GM20000 (cell line): ENCODE measurements around the gene MSS51.

Experiments
- DNase-seq: peaks from one replicate; pipeline ENCODE4 v3.0.0; 2012; ENCODE audit warnings: low spot score
- CTCF ChIP-seq: IDR thresholded peaks from 2 replicates; pipeline ENCODE4 v1.5.1; 2012; ENCODE audit warnings: mild to moderate bottlenecking, control low read depth; ENCODE audit errors: extremely low read depth, missing control alignments

Gene MSS51

GRCh38 chr10:73414230-73414945 lies 19.0 kb downstream of the MSS51 start:
- no peak for DNase-seq
- no peak for TF ChIP-seq CTCF

- peak; percentile 97 for DNase-seq
- no peak for TF ChIP-seq CTCF
Observed at GRCh38 chr10:73413528-73414229, 19.7 kb downstream of the MSS51 start, which contains the start of gene ANXA7. TSS of gene ANXA7 (minus strand) at chr10:73414058. CDS start at chr10:73400856, 13,202 bp downstream.

- TF ChIP-seq CTCF, result no peak
- peak; percentile 64 for DNase-seq
Observed at GRCh38 chr10:73413108-73413527, 20.2 kb downstream of the MSS51 start.

GRCh38 chr10:73410897-73411296 lies 22.5 kb downstream of the MSS51 start:
- DNase-seq, result no peak
- TF ChIP-seq CTCF, result no peak

- DNase-seq, result no peak
- TF ChIP-seq CTCF, result no peak
Observed at GRCh38 chr10:73408978-73409521, 24.3 kb downstream of the MSS51 start.

- no peak for TF ChIP-seq CTCF
- DNase-seq, result no peak
Observed at GRCh38 chr10:73408061-73408460, 25.3 kb downstream of the MSS51 start.

GRCh38 chr10:73407495-73407894 lies 25.9 kb downstream of the MSS51 start:
- TF ChIP-seq CTCF, result no peak
- DNase-seq, result no peak
